HepG2 (cell line): ENCODE data around the gene MYOM1. TPM values are rescaled to one million over a fixed set of nuclear protein-coding genes. Genes with fewer than 3 reads are reported as not detected.

Experiments
- ARNTL ChIP-seq: sonication (generic); formaldehyde crosslinking; IDR thresholded peaks from 2 replicates; pipeline ENCODE4 v1.4.0; 2020; ENCODE audit warnings: mild to moderate bottlenecking, missing genetic modification reagents
- BATF2 ChIP-seq: sonication (generic); formaldehyde crosslinking; IDR thresholded peaks from 2 replicates; pipeline ENCODE4 v1.8.0; 2022; ENCODE audit warnings: mild to moderate bottlenecking, missing genetic modification reagents, moderate library complexity
- CAMTA2 ChIP-seq: sonication (generic); formaldehyde crosslinking; IDR thresholded peaks from 2 replicates; pipeline ENCODE4 v1.4.0; 2020; ENCODE audit warnings: mild to moderate bottlenecking, missing genetic modification reagents, borderline replicate concordance
- EZH2 ChIP-seq: conservative IDR thresholded peaks from 2 replicates; pipeline ENCODE4 v1.6.1; 2012; ENCODE audit warnings: mild to moderate bottlenecking, low read depth, low read length, moderate library complexity
- HES4 ChIP-seq: sonication (generic); formaldehyde crosslinking; IDR thresholded peaks from 2 replicates; pipeline ENCODE4 v1.9.0; 2021; ENCODE audit warnings: mild to moderate bottlenecking, missing genetic modification reagents, borderline replicate concordance
- HOXA5 ChIP-seq: sonication (generic); formaldehyde crosslinking; IDR thresholded peaks from 2 replicates; pipeline ENCODE4 v1.4.0; 2020; ENCODE audit warnings: missing genetic modification reagents
- KLF15 ChIP-seq: sonication (generic); formaldehyde crosslinking; IDR thresholded peaks from 2 replicates; pipeline ENCODE4 v1.8.1; 2023; ENCODE audit warnings: borderline replicate concordance, mild to moderate bottlenecking, inconsistent platforms, missing genetic modification reagents, mixed read lengths
- NONO ChIP-seq, 2 experiments: fragments of 450-650 bp in 1 of 2; sonication (generic) in 1 of 2; formaldehyde crosslinking in 1 of 2; IDR thresholded peaks in 1 of 2; conservative IDR thresholded peaks in 1 of 2; 2 replicates each; pipeline versions ENCODE4 v1.6.1 to v1.8.0; 2017 to 2022; ENCODE audit warnings: mild to moderate bottlenecking in 1 of 2, missing genetic modification reagents in 1 of 2, moderate library complexity in 1 of 2
- PRDM10 ChIP-seq: sonication (generic); formaldehyde crosslinking; IDR thresholded peaks from 2 replicates; pipeline ENCODE4 v1.4.0; 2020; ENCODE audit warnings: low read depth, missing genetic modification reagents
- REXO4 ChIP-seq: sonication (generic); formaldehyde crosslinking; IDR thresholded peaks from 2 replicates; pipeline ENCODE4 v1.8.0; 2022; ENCODE audit warnings: missing genetic modification reagents, mild to moderate bottlenecking, borderline replicate concordance
- SNAPC2 ChIP-seq: sonication (generic); formaldehyde crosslinking; IDR thresholded peaks from 2 replicates; pipeline ENCODE4 v1.8.1; 2022; ENCODE audit warnings: mild to moderate bottlenecking, missing genetic modification reagents
- SRSF1 ChIP-seq: fragments of 200-400 bp; formaldehyde crosslinking; optimal IDR thresholded peaks from 2 replicates; pipeline ENCODE3; 2017; ENCODE audit warnings: mild to moderate bottlenecking, low read depth, low read length, moderate library complexity
- ZFP36L1 ChIP-seq: sonication (generic); formaldehyde crosslinking; IDR thresholded peaks from 2 replicates; pipeline ENCODE4 v1.8.0; 2022; ENCODE audit warnings: mild to moderate bottlenecking, missing genetic modification reagents, moderate library complexity
- ZGPAT ChIP-seq: IDR thresholded peaks from 2 replicates; pipeline ENCODE4 v1.6.1; 2016; ENCODE audit warnings: mild to moderate bottlenecking
- ZMYM3 ChIP-seq: sonication (generic); formaldehyde crosslinking; IDR thresholded peaks from 2 replicates; pipeline ENCODE4 v1.5.1; 2020; ENCODE audit warnings: mild to moderate bottlenecking, missing genetic modification reagents
- ZNF251 ChIP-seq: sonication (generic); formaldehyde crosslinking; IDR thresholded peaks from 2 replicates; pipeline ENCODE4 v1.9.0; 2021; ENCODE audit warnings: mild to moderate bottlenecking, missing genetic modification reagents
- ZNF317 ChIP-seq: sonication (generic); formaldehyde crosslinking; IDR thresholded peaks from 2 replicates; pipeline ENCODE4 v1.5.0; 2020; ENCODE audit warnings: mild to moderate bottlenecking, missing genetic modification reagents
- ZNF567 ChIP-seq: sonication (generic); formaldehyde crosslinking; IDR thresholded peaks from 2 replicates; pipeline ENCODE4 v1.8.1; 2023; ENCODE audit warnings: mild to moderate bottlenecking, missing genetic modification reagents, borderline replicate concordance
- ZNF710 ChIP-seq: sonication (generic); formaldehyde crosslinking; IDR thresholded peaks from 2 replicates; pipeline ENCODE4 v1.5.0; 2020; ENCODE audit warnings: mild to moderate bottlenecking, missing genetic modification reagents, borderline replicate concordance
- ZNF766 ChIP-seq: sonication (generic); formaldehyde crosslinking; IDR thresholded peaks from 2 replicates; pipeline ENCODE4 v1.5.0; 2020; ENCODE audit warnings: missing genetic modification reagents, borderline replicate concordance
- polyA plus RNA-seq, 8 experiments: library from polyadenylated mRNA; depleted of rRNA in 3 of 8; stranded (reverse) in 7 of 8; unstranded in 1 of 8; fragments of >200 nt; fragmentation: Illumina TruSeq in 4 of 8; extraction: Trizol in 4 of 8; gene quantifications; 2 replicates each; pipeline versions ENCODE4 v1.2.1 to v1.2.3, GENCODE V29; 2011 to 2016; ENCODE audit warnings: low read depth in 4 of 8, missing spikeins in 1 of 8, mixed read lengths in 1 of 8; ENCODE audit not compliant: insufficient read depth in 1 of 8
- total RNA-seq, 5 experiments: library from RNA; depleted of rRNA; stranded (reverse); fragments of >200 nt; fragmentation: Illumina TruSeq; extraction: Trizol; gene quantifications; 2 replicates each; pipeline ENCODE4 v1.2.3, GENCODE V29; 2016; ENCODE audit warnings: low read depth in 1 of 5

MYOM1 gene
- total and polyA plus RNA-seq, 2 of the 13 experiments (the other 11 are each of a cell fraction or from before 2014, with no cell fraction given) = 0.46 to 0.98 TPM

- TF ChIP-seq BATF2 (CRISPR knock-in tag) = no peak
- TF ChIP-seq ZNF766 = no peak
- TF ChIP-seq ZGPAT (CRISPR knock-in tag) = no peak; the same call in 1 of the 2 replicates
- no peak; the same call in 1 of the 2 replicates for TF ChIP-seq ZNF710 (CRISPR knock-in tag)
- no peak for TF ChIP-seq SNAPC2 (CRISPR knock-in tag)
- TF ChIP-seq ZNF567 (CRISPR knock-in tag) = no peak
- TF ChIP-seq ZMYM3 (CRISPR knock-in tag) = peak; percentile 66; the same call in 1 of the 2 replicates
- no peak for TF ChIP-seq REXO4 (CRISPR knock-in tag)
- TF ChIP-seq ZFP36L1 (CRISPR knock-in tag) = no peak
- no peak for TF ChIP-seq HES4 (CRISPR knock-in tag)
- 0 out of 2 replicates have a peak, but pooled peaks have one; percentile 17 for TF ChIP-seq HOXA5 (CRISPR knock-in tag)
- TF ChIP-seq SRSF1 = no peak
- TF ChIP-seq ZNF251 (CRISPR knock-in tag) = no peak
- TF ChIP-seq KLF15 (CRISPR knock-in tag) = no peak
- no peak for TF ChIP-seq EZH2
- TF ChIP-seq ARNTL (CRISPR knock-in tag) = 0 out of 2 replicates have a peak, but pooled peaks have one; percentile 36
- 0 out of 2 replicates have a peak, but pooled peaks have one; percentile 74 for TF ChIP-seq PRDM10
- no peak for TF ChIP-seq NONO (IDR thresholded peaks at IDR 0.05)
- TF ChIP-seq NONO (CRISPR knock-in tag; conservative IDR thresholded peaks at IDR 0.05) = no peak
- TF ChIP-seq ZNF317 = no peak
- TF ChIP-seq CAMTA2 (CRISPR knock-in tag) = no peak
Observed at GRCh38 chr18:3074087-3074486, 145.7 kb downstream of the MYOM1 start (continued).
